Measurements from ENCODE around the gene PDZD2.

DNA sequence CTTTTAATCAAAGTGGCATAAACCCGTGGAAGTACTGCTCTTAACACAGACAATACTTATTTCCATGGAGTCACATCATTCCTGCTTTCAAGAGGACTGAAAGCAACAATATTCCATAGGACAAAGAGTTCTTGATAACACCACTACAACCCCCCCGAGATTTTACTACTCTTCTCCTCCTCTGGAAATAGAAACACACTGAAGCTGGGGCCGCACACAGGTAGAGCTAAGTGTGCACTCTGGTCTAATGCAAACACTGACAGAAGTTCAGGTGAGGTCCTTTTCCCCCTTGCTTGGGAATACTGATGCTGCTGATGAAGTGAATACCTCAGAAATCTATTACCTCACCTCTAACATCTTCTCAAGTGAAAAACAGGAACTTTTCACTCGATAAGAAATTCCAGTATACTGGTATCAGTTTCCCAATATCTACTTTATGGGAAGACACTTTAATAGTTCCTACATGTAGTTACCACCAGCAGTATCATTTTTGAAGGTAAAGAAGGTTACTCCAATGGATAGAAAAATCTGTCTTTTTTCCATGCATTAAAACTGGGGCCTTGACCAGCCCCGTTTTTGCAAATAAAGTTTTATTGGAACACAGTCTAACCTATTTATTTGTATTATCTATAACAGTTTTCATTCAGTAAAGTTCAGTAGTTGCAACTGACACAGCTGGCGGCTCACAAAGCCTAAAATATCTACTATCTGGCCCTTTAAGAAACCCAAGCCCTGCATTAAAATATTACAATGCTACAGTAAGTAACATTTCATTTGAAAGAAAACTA lies 485.2 kb downstream of the PDZD2 start:
- TF ChIP-seq, protein P1, sequence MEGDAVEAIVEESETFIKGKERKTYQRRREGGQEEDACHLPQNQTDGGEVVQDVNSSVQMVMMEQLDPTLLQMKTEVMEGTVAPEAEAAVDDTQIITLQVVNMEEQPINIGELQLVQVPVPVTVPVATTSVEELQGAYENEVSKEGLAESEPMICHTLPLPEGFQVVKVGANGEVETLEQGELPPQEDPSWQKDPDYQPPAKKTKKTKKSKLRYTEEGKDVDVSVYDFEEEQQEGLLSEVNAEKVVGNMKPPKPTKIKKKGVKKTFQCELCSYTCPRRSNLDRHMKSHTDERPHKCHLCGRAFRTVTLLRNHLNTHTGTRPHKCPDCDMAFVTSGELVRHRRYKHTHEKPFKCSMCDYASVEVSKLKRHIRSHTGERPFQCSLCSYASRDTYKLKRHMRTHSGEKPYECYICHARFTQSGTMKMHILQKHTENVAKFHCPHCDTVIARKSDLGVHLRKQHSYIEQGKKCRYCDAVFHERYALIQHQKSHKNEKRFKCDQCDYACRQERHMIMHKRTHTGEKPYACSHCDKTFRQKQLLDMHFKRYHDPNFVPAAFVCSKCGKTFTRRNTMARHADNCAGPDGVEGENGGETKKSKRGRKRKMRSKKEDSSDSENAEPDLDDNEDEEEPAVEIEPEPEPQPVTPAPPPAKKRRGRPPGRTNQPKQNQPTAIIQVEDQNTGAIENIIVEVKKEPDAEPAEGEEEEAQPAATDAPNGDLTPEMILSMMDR (IDR thresholded peaks at IDR 0.05) = no peak
- peak in 1 of 4 donors; percentile 13 for TF ChIP-seq POLR2AphosphoS5 (IDR thresholded peaks at IDR 0.05)
- no peak for TF ChIP-seq POLR2A (IDR thresholded peaks at IDR 0.05)
- no peak for TF ChIP-seq EP300 (IDR thresholded peaks at IDR 0.05)

Data from sigmoid colon (tissue), 4 donors.